Colon (tissue), 2 donors: ENCODE data around the gene MME.

Source experiments
- FAIRE-seq: peaks from 2 replicates; lab custom pipeline; 2012; peaks lifted over from hg19 to GRCh38; lab: Jason Lieb, UNC
- donor health status: control.
- donor health status: control.

Gene MME

GRCh38 chr3:155147588-155147987 lies 67.5 kb downstream of the MME start:
- FAIRE-seq: no peak

GRCh38 chr3:155149494-155149893 lies 69.4 kb downstream of the MME start:
- no peak for FAIRE-seq

- no peak for FAIRE-seq
These were observed 73.4 kb downstream of the MME start for GRCh38 chr3:155153242-155154186.

- FAIRE-seq: no peak
These were observed 74.1 kb downstream of the MME start for GRCh38 chr3:155154255-155154654.

- no peak for FAIRE-seq
These were observed 78.4 kb downstream of the MME start for GRCh38 chr3:155158346-155159037.

GRCh38 chr3:155159301-155159700 lies 79.2 kb downstream of the MME start:
- no peak for FAIRE-seq

- FAIRE-seq: no peak
These were observed 81.6 kb downstream of the MME start for GRCh38 chr3:155161640-155162292.

GRCh38 chr3:155164306-155164705 lies 84.2 kb downstream of the MME start:
- FAIRE-seq: no peak

- no peak for FAIRE-seq
These were observed 86.3 kb downstream of the MME start for GRCh38 chr3:155166441-155166840.

- no peak for FAIRE-seq
These were observed 89.1 kb downstream of the MME start for GRCh38 chr3:155169197-155169596.

- no peak for FAIRE-seq
These were observed 93.7 kb downstream of the MME start for GRCh38 chr3:155173771-155174170.

- FAIRE-seq: no peak
These were observed 98.8 kb downstream of the MME start for GRCh38 chr3:155178810-155179436.

GRCh38 chr3:155179437-155179827 lies 99.3 kb downstream of the MME start:
- FAIRE-seq: no peak

GRCh38 chr3:155179966-155180757 lies 100.0 kb downstream of the MME start:
- no peak for FAIRE-seq

- FAIRE-seq: no peak
These were observed 102.3 kb downstream of the MME start for GRCh38 chr3:155182467-155182866.

GRCh38 chr3:155184011-155184410 lies 103.9 kb downstream of the MME start:
- no peak for FAIRE-seq

- no peak for FAIRE-seq
These were observed 105.5 kb downstream of the MME start for GRCh38 chr3:155185631-155186071.

GRCh38 chr3:155188031-155188430 lies 107.9 kb downstream of the MME start:
- no peak for FAIRE-seq

- no peak for FAIRE-seq
These were observed 109.4 kb downstream of the MME start for GRCh38 chr3:155189478-155189877.

GRCh38 chr3:155190691-155191090 lies 110.6 kb downstream of the MME start:
- FAIRE-seq: no peak

- no peak for FAIRE-seq
These were observed 113.0 kb downstream of the MME start for GRCh38 chr3:155192957-155193746.
